NCI-H1694 (cell line): Measurements from ENCODE around the gene VPS41.

Experiments
- DNase-seq: peaks from one replicate; lab custom pipeline; 2025; lab: John Stamatoyannopoulos, UW

VPS41 gene

DNA sequence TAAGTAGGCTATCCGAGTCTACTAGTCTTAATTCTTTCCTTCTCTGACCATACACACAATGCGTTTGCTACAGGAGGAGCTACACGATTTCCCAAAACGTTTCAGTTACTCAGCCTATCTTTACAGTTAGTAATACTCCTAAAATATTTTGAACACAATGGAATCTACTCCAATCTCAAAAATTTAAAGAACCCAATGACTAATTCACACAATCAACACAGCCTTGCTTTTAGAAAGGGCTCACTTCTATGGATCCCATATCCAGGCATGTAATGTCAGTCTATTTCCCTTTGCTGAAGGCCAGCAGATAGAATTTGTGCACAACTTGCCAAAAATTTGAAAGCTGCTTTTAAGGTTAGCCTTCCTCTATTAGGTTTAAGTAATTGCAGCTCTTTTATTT, 107.2 kb downstream of the VPS41 start:
- DNase-seq = no peak

DNA sequence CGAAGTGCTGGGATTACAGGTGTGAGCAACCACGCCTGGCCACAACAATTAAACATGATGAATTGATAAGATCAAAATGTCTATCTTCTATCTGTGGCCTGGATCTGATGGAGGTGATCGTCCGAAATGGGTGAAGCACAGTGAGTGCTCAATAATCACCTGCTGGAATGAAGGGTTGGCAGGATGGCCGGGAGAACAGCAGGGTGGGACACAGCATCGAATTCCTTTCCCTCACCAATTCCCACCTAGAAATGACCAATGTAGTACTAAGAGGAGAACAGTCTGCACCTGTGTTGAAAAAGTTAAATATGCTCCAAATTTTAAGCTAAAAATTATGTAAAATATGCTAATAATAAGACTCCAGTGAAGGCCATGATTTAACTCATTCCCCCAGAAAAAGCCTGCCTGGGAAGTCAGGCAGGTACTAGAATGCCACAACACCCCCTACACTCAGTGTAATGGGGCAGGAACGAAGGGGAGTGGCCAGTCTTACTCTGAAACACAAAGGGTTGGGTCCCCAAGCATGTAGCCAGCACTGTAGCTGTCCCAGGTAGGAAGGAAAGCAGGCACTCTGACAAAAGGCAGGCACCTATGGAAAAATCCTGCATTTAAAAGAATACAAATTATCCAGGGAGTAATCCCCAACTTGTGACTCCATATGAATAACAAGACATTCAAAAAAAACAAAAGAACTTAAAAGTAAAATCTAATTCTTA, 110.3 kb downstream of the VPS41 start:
- no peak for DNase-seq

DNA sequence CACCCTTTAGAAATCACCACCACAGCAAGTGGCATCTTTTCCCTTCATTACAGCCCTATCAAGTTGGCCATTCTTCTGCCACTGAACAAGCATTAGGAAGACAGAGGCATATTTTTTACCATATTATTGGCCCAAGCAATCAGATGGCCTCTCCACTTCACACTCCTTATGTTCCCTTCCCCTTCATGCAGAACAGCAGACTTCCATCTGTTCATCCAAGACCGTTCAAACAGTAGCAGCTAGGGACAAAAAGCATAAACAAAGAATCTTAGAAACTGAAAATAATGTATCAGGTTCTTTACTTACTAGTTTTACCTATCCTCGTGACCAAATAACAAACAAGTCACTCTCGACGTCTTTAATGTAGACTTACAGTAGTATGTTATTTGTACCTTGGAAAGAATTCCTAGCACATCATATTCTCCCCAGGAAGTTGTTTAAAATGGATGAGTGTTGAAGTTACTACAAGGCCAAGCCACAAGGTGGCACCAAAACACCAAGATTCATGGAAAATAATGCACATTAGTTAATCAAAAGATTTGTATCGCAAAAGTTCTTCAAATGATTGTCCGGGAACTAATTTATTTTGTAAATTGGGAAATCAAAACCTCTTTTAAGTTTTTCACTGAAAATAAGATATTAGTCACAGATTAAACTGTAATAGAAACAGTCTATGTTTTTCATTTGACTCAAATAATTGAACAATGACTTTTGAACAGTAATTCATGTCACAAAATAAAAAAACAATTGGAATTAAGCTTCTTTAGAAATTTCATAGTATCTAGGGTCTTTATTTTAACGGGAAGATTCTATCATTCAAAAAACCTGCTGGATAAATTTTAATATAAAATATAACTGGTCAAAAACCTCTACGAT, 112.1 kb downstream of the VPS41 start:
- DNase-seq = peak; percentile 66

DNA sequence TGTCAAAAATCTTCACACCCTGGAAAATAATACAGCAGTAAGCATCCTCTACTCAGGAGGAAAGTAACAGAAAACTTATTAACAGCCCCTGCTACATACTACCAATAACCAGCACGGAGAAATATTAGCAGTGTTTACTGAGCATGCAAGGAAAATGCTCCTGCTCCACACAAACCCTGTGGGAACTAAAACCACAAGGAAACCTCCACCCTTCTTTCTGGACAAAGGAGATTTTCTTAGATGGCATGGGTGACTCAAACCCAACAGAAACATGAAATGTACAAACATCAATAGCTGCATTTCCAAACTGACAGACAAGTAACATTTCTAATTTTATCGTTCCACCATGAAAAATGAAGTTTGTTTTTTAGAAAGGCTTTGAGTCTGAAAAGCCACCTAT, 113.4 kb downstream of the VPS41 start:
- no peak for DNase-seq

DNA sequence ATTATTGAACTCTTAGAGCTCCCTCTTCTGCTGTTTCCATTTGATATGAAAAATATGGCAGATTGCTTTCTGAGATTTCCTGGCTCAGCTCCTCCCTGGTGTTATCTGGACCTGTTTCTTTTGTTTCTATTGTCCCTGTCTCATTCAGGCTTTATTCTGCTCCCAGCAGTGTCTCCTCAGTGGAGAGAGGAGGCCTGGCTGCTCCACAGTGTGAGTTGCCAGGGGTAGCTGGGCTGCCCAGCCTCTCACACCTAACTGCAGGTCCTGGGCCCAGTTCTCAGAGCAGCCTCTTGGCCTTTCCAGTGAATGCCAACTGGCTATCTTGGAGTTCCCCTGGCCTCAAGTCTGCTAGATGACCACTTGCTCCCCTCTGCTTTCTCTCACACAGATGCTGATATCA, 127.0 kb downstream of the VPS41 start:
- DNase-seq = no peak

DNA sequence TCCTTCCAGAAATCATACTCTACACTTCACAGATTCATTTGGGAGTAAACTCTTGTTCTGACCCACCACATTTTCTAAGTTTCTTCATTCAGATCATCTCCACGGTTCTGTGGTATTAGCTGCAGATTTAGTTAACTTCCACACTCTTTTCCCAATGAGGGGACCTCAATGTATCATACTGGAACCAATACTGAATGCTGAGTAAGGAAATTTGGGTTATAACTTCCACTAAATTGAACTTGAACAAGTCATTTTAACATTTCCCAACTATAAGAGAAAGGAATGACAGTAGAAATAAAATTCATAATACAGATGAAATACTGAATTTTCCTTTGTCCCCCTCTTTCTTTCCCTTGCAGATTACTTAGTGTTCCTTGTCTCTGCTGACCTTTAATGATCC, 131.4 kb downstream of the VPS41 start:
- no peak for DNase-seq

DNA sequence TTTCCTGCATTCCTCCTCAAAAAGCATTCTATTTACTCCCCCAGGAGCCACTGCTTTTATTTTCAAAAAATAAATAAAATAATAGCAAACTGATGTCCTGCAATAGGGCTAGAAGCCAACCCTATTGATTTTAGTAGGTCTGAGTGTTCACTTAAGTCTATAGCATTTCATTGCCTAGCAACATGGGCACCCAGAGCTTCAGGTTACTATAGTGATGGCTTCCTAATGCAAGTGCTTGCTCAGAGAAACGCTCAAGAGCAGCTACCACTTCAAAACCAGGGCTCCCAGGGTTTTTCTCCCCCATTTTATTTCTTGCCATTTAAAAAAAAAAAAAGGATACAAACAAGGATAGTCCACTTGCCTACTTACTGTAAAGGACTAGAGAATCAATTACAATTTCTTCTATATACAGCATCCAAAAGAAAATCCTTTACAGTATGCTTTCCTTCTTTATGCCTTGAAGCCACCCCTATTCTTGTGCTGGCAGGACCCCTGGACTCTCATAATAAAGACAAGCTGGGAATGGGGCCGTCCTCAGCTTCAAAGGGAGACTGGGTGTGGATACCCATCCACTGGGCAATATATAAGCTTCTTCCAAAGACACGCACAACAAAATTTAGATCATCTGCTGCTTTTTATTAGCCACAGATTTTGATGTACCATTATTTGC, 133.3 kb downstream of the VPS41 start:
- DNase-seq = no peak

DNA sequence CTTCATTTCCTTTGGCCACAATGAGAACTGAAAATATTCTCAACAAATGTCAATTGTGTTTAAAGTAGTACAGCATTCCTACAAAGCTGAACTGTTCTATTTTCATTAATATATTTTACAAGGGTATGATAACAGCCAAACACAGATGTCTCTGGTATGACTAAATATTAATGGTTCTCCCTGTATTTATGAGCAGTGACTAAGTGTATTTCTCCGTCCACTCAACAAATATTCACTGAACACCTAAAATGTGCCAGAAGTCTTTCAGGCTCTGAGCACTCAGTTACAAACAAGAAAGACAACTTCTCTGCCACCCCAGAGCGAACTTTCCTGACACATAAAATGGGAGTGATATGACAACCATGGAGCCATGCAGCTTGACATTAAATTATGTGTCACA, 135.6 kb downstream of the VPS41 start:
- DNase-seq = no peak

DNA sequence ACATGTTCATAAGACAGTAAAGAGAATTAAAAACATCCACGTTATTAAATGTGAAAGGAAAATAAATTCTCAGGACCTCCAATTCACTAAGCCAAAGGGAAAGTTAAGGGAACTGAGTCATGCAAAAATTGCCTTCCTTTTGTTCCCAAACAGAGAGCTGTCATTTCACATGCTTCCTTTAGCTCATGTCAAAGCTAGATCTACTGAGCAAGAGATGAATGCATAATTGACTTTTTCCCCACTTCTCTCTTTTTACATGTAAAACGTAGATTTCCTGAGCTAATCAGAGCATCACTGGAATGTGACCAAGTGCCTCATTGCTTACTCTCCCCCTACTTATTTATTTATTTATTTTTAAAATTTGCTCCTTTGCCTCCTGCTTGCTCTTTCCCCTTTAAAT, 148.8 kb downstream of the VPS41 start:
- no peak for DNase-seq

DNA sequence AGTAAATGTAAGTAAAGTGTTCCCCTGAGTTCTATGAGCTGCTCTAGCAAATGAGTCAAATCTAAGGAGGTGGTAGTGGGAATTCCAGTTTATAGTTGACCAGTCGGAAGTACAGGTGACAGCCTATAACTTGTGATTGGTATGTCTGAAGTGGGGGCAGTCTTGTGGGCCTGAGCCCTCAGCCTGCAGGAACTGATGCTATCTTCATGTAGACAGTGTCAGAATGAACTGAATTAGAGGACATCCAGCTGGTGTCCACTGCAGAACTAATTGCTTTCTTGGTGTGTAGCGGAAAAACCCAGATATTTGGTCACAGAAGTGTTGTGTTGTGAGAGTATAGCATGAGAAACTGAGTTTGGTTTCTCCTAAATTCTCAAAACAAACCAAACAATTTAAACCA, 150.0 kb downstream of the VPS41 start:
- DNase-seq = no peak

DNA sequence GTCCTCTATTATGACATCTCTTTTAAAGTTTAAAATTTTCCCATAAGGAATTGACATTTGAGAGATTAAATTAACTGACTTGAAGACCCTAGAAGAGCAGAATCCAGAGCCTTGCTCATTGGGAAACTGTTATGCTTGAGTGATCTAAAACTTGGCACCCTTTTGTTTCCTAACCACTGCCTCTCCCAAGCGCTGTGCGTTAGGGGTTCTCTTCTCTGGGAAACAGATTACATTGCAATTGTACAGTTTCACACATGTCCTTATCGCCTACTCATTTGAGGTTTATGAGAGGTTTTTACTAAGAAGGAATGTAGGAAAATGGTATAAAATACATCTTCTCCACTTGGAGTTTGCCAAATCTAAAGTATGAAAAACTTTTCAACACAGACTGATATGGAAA, 151.1 kb downstream of the VPS41 start:
- no peak for DNase-seq

DNA sequence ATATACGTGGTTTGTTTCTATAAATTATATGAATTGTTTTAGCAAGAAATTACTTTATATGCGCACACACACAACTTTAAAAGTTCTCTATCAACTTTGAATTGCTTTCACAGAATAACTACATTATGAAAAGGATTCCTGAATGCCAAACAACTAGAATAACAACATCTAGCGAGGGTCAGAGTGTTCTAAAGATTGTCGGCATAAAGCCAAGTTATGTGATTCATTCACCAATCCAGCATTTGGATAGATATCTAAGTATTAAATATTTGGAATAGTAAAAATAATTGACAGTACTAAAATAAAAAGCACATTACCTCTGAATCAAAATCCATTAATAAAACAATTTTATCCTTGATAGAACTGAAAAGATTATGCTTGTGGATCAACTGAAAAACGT, 152.5 kb downstream of the VPS41 start:
- DNase-seq = no peak

DNA sequence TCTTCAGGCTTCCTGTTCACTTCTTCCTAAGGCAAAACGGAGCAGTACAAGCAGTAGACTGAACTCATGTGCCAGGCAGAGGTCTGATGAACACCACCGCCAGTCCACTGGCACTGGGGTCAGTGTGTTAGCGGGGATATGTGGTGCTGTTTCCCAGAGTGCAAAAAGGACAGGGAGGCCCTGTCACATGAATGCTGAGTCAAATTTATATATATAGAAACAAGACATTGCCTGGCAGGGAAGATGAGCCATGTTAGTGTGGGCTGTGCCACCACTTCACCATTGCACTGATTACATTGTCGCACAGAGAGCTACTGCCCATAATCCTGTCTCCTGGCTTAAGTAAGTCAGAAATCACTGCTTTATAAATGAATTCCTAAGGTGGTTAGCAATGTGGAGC, 155.6 kb downstream of the VPS41 start:
- no peak for DNase-seq

DNA sequence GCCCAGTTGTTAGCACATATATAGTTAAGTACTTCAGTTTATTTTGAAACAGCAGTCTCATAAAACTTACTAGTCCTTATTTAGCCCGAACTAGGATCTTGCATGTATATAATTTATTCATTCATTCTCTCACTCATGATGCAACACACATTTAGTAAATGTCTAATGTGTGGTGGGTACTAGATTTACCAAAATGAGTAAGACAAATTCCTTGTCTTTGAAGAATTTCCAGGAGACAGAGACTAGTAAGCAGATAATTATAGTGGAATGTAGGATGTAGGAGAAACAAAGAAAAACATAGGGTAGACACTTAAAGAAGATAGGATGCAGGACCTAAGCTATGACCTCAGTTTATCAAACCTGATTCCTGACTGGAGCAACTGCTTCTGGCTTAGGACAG, 157.6 kb downstream of the VPS41 start:
- DNase-seq = no peak

DNA sequence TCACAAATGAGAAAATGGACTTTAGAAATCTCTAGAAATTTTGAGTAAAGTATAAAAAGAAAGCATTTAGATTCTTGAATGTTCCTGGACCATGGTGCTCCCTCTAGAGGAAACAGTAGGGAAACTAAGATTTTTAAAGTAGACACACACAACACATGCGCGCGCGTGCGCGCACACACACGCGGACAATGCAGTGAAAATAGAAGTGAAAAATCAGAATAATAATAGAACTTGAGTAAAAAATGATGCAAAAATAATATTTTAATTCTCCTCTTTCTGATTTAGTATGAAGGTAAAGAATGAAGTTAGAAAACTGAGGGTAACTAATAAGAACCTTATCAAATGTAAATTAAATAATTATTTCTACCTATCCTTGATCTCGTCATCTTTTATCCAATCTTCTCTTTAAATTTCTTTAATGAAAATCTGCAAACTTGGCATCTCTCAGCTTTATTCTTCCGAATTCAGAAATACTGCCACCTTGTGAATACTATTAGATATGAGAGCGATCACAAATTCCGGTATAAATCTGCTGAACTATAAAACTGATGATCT, 160.9 kb downstream of the VPS41 start:
- no peak for DNase-seq

DNA sequence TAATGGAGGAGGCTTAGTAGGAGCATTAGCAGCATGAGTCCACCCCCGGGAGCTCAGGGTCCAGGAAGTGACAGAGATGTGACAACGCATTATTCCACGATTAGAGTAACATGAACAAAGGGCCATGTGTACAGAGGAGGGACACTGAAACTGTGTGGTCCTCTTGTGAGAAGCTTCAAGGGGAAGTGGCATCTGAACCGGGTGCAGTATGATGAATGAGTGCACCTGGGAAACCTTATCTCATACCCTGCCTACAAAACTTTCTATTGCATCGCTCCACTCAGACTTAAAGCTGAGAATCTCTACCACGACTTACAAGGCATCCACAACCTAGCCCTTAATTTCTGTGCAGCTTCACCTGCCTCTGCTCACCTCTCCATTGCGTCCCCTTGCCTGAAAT, 162.6 kb downstream of the VPS41 start:
- DNase-seq = no peak

DNA sequence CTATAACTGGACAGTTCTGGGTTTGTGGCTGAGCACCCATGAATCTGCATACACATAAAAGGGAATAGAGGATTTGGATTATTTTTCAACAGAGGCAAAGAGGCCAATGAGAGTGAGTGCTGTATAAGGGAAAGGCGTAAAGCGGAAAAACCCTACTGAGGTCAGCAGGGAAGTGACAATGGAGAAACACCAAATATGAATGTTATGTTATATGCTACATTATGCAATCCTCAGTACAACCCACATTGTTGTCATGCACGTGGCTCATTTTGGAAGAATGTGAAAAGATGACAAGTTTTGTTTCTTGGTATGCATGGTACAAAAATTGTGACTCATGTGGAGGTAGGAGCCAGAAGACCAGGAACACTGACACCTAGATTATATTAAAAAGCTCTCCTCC, 164.2 kb downstream of the VPS41 start:
- DNase-seq = no peak

DNA sequence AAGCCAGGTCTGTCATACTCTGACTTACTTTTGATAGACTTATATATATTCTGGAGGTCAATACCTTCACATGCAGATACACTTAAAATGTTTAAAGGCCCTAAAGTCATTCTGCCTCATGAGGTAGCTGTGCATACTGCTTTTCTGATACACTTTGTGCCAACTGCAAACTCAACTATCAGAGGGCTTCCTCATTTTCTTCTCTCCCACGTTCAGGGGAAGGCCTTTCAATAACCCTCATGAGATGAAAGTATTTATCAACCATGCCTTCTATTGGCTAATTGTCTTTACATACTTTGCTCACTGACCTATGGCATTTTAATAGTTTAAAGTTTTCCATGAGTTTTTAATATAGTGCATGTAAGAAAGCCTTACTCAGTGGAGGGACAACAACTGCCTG, 165.1 kb downstream of the VPS41 start:
- DNase-seq = no peak

DNA sequence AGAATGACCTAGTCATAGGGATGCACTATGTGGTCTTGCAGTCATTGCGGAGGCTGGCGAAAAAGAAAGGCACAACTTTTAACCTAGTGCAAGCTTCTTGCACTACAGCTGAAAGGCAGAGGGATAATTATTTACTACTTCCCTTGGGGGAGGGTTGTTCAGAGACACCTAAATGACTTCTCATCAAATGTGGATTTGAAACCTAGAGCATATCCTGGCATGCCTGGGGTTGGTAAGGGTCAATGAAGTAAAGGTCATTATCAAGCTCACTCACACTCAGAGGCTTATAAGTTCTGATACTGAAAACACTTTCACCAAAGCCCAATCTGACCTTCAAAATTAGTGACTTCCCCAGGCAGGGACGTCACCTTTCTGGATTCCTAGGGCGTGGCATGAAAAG, 168.9 kb downstream of the VPS41 start:
- DNase-seq = no peak

DNA sequence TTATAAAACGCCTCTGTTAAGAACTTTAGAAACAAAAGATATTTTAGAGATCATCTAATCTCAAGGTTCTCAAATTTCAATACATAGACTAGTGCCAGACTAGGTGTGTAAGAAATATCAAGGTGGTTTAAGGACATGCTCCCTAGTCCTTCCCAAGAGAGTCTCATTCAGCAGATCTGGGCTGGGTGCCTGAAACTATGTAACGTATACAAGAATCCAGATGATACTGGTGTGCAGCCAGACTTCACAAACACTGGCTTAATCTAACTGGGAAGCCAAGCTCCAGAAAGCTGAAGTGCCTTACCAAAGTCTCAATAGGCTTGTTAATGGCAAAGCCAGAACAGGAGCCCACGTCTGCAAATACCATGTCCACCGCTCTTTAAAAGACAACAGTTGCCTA, 172.9 kb downstream of the VPS41 start:
- no peak for DNase-seq

DNA sequence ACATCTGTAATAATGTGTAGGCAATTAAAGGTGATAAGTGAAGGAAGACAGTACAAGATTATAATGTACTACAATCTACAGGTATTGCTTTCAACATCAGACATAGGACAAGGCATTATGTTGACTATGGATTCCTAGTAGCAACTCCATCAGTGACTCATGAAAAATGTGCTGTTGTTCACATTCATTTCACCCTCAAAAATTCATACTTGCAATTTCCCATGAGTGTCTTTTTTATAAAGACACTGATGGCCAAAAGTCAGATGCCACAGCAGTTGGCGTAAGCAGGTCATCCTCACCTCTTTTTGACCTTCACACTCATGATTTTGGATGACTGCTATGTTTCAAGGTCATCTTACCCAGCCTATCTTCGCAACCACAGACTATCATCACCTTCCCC, 177.8 kb downstream of the VPS41 start:
- DNase-seq = no peak

DNA sequence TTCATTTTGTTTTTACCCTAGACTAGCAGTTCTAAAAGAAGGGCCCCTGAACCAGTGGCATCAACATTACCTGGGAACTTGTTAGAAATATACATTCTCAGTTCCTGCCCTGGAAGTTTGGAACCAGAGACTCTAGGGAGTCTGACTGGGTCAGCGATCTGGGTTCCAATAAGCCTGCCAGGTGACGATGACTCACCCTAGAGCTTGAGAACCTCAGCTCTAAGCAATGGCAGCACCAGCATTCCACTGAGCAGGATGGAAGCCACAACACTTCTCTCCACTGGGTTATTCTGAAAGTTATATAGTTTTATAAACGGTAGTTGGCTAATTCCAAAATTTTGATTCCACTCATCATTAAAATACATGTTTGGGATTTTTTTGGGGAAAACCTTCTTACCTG, 180.8 kb downstream of the VPS41 start:
- DNase-seq = no peak
